ENCODE measurements around the gene CSK. TPM values are rescaled to one million over a fixed set of nuclear protein-coding genes. Genes with fewer than 3 reads are reported as not detected.
A peak's percentile ranks its signal among the peaks of the same experiment; 100 is the strongest.

The CSK gene
- total and polyA plus RNA-seq, 2 donors (not counting 1 experiment from before 2014, with no cell fraction given) = 325 to 651 TPM

- peak overlapping the region; percentile 46 for H2AFZ ChIP-seq (ENCODE audit: insufficient read depth, low read depth, low read length, poor library complexity, severe bottlenecking)
- TF ChIP-seq CTCF (IDR thresholded peaks at IDR 0.05) = no peak
- TF ChIP-seq EZH2 (IDR thresholded peaks at IDR 0.05; ENCODE audit: borderline replicate concordance, insufficient read depth, low read depth, low read length, poor library complexity, severe bottlenecking) = no peak
- peaks cover 0 to 26% of the 10 kb centered on the region in 2 experiments for H3K36me3 ChIP-seq (replicated peaks in 1 of 2; ENCODE audit: control extremely low read depth in 1 of 2, control insufficient read depth in 1 of 2, extremely low read depth in 1 of 2, insufficient read depth in 2 of 2, low read length in 1 of 2)
- DNase-seq (no peak), ATAC-seq (ENCODE audit: low read depth) (no peak)
- Mint-ChIP-seq H3K27me3 (no peaks in the 10 kb centered on the region), H3K4me1 (peaks cover 44% of the 10 kb centered on the region), H3K4me3 (peak overlapping the region; percentile 45), H3K9me3 (ENCODE audit: insufficient read depth) (no peaks in the 10 kb centered on the region), H3K27ac (peak overlapping the region; percentile 90)
- no peaks in the 10 kb centered on the region for H3K9me3 ChIP-seq (ENCODE audit: control extremely low read depth in 1 of 3, control insufficient read depth in 2 of 3, insufficient read depth in 1 of 3, low read length in 2 of 3)
- intact Hi-C loops (cut with micrococcal nuclease) = loop anchor here (5.0 kb wide), 1 partner anchor 57 kb away; no protein-coding TSS in a partner anchor
- CTCF ChIA-PET = interaction anchor here (1.0 to 10.2 kb wide), 9 partner anchors 9 to 210 kb away, joined by 3 to 98 read pairs (median 6); no protein-coding TSS in a partner anchor
- H3K79me2 ChIP-seq (ENCODE audit: control insufficient read depth, insufficient read depth, low read length) = peaks cover 7% of the 10 kb centered on the region
- no peaks in the 10 kb centered on the region for H4K20me1 ChIP-seq (ENCODE audit: control insufficient read depth, insufficient read depth, low read length, poor library complexity, severe bottlenecking)
- no peak overlapping the region for H3K9ac ChIP-seq (ENCODE audit: low read length)
- H3K4me2 ChIP-seq (replicated peaks; ENCODE audit: low read depth, low read length, poor library complexity, severe bottlenecking) = peak overlapping the region; percentile 88
- 97% methylated on average over 4 of the region's 12 CpGs for WGBS (ENCODE audit: insufficient coverage)
- H3K4me1 ChIP-seq (ENCODE audit: control insufficient read depth in 2 of 2, insufficient read depth in 2 of 2, low read length in 2 of 2) = peaks cover 26 to 40% of the 10 kb centered on the region in 2 donors
- POLR2A ChIA-PET = interaction anchor here (0.7 kb wide), 1 partner anchor 505 kb away, joined by 5 read pairs; no protein-coding TSS in a partner anchor
- no peak overlapping the region for H3K4me3 ChIP-seq (ENCODE audit: control extremely low read depth in 1 of 5, extremely low read depth in 1 of 5, insufficient read depth in 1 of 5, low read depth in 2 of 5, low read length in 4 of 5)
- H3K27ac ChIP-seq (ENCODE audit: low read length in 2 of 2) = peak overlapping the region; percentile 44 to 81
- H3K27me3 ChIP-seq (replicated peaks in 1 of 4; ENCODE audit: control extremely low read depth in 1 of 4, control insufficient read depth in 3 of 4, insufficient read depth in 4 of 4, low read length in 3 of 4) = no peaks in the 10 kb centered on the region
These were observed 62.7 kb downstream of the CSK start for GRCh38 chr15:74844319-74845207.

GRCh38 chr15:74845208-74845568 lies 63.3 kb downstream of the CSK start:
- intact Hi-C loops (cut with micrococcal nuclease) = no loop called here
- Mint-ChIP-seq H3K27ac (peak overlapping the region; percentile 90), H3K9me3 (ENCODE audit: insufficient read depth) (no peaks in the 10 kb centered on the region), H3K4me1 (peaks cover 46% of the 10 kb centered on the region), H3K4me3 (peak overlapping the region; percentile 45), H3K27me3 (no peaks in the 10 kb centered on the region)
- WGBS (ENCODE audit: insufficient coverage) = 6% methylated on average over 2 of the region's 5 CpGs
- POLR2A ChIA-PET = no interaction called here
- DNase-seq (peak; percentile 50), ATAC-seq (ENCODE audit: low read depth) (no peak)
- Histone ChIP-seq H3K4me2 (replicated peaks; ENCODE audit: low read depth, low read length, poor library complexity, severe bottlenecking) (peak overlapping the region; percentile 48), H4K20me1 (ENCODE audit: control insufficient read depth, insufficient read depth, low read length, poor library complexity, severe bottlenecking) (no peaks in the 10 kb centered on the region), H3K27ac (ENCODE audit: low read length in 2 of 2) (peak overlapping the region; percentile 44 to 81), H3K9ac (ENCODE audit: low read length) (no peak overlapping the region), H3K79me2 (ENCODE audit: control insufficient read depth, insufficient read depth, low read length) (peaks cover 7% of the 10 kb centered on the region), H3K36me3 (replicated peaks in 1 of 2; ENCODE audit: control extremely low read depth in 1 of 2, control insufficient read depth in 1 of 2, extremely low read depth in 1 of 2, insufficient read depth in 2 of 2, low read length in 1 of 2) (peaks cover 1 to 32% of the 10 kb centered on the region in 2 experiments), H3K27me3 (replicated peaks in 1 of 4; ENCODE audit: control extremely low read depth in 1 of 4, control insufficient read depth in 3 of 4, insufficient read depth in 4 of 4, low read length in 3 of 4) (no peaks in the 10 kb centered on the region), H2AFZ (ENCODE audit: insufficient read depth, low read depth, low read length, poor library complexity, severe bottlenecking) (peak overlapping the region; percentile 46), H3K9me3 (ENCODE audit: control extremely low read depth in 1 of 3, control insufficient read depth in 2 of 3, insufficient read depth in 1 of 3, low read length in 2 of 3) (no peaks in the 10 kb centered on the region), H3K4me3 (ENCODE audit: control extremely low read depth in 1 of 5, extremely low read depth in 1 of 5, insufficient read depth in 1 of 5, low read depth in 2 of 5, low read length in 4 of 5) (no peak overlapping the region), H3K4me1 (ENCODE audit: control insufficient read depth in 2 of 2, insufficient read depth in 2 of 2, low read length in 2 of 2) (peaks cover 26 to 40% of the 10 kb centered on the region in 2 donors)
- CTCF ChIA-PET = interaction anchor here (1.0 to 10.2 kb wide), 8 partner anchors 11 to 211 kb away, joined by 3 to 98 read pairs (median 6); no protein-coding TSS in a partner anchor
- TF ChIP-seq EZH2 (IDR thresholded peaks at IDR 0.05; ENCODE audit: borderline replicate concordance, insufficient read depth, low read depth, low read length, poor library complexity, severe bottlenecking) (no peak), CTCF (IDR thresholded peaks at IDR 0.05) (no peak)

Measured in B cell (primary cell).